NCI-H146 (cell line): ENCODE measurements around the gene RRAGA.
"Not testable (repeated sequence)": the region's sequence is repeated elsewhere in the genome, so short reads cannot be mapped to it uniquely, and the experiment has no call there.

Source experiments
- DNase-seq: peaks from one replicate; lab custom pipeline; 2025; lab: John Stamatoyannopoulos, UW

RRAGA gene, protein sequence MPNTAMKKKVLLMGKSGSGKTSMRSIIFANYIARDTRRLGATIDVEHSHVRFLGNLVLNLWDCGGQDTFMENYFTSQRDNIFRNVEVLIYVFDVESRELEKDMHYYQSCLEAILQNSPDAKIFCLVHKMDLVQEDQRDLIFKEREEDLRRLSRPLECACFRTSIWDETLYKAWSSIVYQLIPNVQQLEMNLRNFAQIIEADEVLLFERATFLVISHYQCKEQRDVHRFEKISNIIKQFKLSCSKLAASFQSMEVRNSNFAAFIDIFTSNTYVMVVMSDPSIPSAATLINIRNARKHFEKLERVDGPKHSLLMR

GRCh38 chr9:19048966-19049916 lies at the start of gene RRAGA:
Gene RRAGA, plus strand, starts transcription at chr9:19049427. Its CDS starts 233 bp downstream, at chr9:19049660.
- peak; percentile 96 for DNase-seq

DNA sequence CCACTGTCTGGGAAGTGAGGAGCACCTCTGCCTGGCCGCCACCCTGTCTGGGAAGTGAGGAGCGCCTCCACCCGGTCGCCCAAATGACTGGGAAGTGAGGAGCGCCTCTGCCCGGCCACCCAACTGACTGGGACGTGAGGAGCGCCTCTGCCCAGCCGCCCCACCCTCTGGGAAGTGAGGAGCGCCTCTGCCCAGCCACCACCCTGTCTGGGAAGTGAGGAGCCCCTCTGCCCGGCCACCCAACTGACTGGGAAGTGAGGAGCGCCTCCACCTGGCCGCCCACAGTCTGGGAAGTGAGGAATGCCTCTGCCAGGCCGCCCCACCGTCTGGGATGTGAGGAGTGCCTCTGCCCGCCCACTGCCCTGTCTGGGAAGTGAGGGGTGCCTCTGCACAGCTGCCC lies 49.1 kb upstream of the RRAGA start:
- DNase-seq: no peak

DNA sequence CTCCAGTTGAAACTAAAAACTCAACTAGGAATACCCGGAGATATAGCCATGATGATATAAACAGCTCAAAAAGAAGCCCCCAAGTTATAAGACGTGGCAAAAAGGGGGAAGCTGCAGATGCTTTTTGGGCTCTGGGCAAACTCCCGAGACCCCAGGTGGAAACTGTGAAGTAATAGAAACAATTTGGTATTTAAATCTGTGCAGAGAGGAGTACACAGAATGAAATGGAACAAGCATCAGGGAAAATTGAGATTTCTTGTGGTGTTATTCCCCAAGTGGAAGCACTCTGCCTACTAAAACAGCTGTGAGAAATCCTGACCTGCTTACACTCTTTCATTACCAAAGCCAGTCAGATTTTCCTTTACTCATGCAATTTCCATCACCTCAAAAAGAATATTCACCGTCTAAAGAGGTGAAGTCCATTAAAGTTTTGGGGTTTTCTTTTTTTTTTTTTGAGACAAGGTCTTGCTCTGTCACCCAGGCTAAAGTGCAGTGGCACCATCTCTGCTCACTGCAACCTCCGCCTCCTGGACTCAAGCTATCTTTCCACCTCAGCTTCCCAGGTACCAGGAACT lies 39.7 kb upstream of the RRAGA start:
- no peak for DNase-seq

- DNase-seq: no peak
These were observed 31.0 kb upstream of the RRAGA start for GRCh38 chr9:19018201-19018600.

DNA sequence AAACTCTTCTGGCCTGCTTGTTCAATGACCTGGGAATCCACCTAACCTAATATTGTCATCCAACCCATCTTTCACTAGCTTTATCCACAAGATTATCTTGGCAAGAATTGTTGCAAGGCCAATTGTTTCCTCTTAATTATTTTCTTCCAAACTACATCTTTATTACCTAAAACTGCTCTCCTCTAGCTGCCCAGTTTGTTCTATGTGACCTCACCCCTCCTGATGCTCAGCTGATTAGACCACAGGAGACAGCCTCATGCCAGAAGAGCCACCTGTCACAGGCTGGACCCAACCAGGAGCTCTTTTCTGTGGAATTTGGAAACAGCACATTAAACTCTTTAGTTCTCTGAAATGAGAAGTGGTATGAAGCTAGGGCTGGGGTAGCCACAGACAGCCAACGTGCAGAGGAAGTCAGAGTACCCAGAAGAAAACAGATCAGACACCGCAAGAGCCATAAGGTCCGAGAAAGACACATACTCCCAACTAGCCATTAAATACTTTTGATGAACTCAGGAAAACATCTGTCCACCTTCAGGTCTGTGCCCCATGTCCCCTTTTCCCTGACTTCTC lies 28.3 kb upstream of the RRAGA start:
- DNase-seq: no peak

- DNase-seq: not testable (repeated sequence)
These were observed 27.6 kb upstream of the RRAGA start for GRCh38 chr9:19021649-19022048.

GRCh38 chr9:19022206-19022605 lies 27.0 kb upstream of the RRAGA start:
- no peak for DNase-seq

GRCh38 chr9:19023078-19023477 lies 26.1 kb upstream of the RRAGA start:
- DNase-seq: no peak

DNA sequence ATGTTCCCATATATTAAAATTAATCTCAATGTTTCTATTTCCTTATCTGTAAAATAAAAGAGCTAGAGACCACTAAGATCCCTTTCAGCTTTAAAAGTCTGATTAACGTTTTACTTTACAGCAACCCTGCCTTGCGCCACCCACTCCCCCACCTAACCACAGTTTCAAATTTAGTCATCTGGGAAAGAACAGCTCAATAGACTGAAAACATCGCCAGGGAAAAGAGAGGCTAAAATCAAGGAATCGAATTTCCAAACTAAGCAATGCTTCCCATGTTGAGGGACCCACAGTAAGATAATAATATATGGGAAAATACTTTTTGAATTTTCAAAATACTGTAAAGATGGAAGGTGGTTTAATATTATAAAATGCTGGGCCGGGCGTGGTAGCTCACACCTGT lies 22.9 kb upstream of the RRAGA start:
- DNase-seq: no peak

DNA sequence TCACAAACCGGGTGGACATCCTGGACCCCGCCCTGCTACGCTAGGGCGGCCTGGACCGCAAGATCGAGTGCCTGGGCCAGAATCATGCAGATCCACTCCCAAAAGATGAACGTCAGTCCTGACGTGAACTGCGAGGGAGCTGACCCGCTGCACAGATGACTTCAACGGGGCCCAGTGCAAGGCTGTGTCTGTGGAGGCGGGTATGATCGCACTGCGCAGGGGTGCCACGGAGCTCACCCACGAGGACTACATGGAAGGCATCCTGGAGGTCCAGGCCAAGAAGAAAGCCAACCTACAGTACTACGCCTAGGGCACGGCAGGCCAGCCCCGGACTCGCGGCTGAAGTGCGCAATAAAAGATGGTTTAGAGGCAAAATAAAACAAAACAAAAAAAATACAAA lies 21.4 kb upstream of the RRAGA start:
- no peak for DNase-seq

DNA sequence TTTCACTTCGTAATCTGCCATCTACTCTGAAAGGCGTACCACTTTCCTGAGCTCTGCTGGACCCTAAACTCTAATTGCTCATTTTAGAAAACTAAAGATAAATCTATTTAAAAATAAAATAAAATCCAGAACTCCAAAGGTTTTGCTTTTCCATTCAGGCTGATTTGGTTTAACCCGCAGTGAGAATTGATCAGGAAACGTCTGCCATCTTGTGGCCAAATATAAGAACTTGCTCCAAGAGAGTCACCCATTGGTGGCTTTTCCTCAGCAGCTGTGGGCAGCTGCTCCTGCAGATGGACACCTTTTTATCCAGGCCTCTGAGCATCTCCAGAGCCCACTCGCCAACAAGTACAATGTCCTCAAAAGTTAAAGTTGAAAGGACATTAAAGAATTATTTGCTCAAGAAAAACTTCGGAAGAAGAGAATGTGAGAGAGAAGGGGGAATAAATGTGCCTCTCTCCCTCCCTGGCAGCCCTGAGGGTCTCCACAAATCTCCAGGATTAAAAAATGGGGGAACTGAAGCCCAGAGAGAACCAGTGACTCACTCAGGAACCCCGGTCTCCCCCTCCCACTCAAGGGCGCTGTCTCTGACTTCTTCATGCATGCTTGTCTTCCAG lies 20.3 kb upstream of the RRAGA start:
- peak; percentile 61 for DNase-seq

- DNase-seq: no peak
These were observed 18.3 kb upstream of the RRAGA start for GRCh38 chr9:19030899-19031298.

- DNase-seq: no peak
These were observed 16.8 kb upstream of the RRAGA start for GRCh38 chr9:19032406-19032805.

- DNase-seq: peak; percentile 74
These were observed 16.2 kb upstream of the RRAGA start, which contains the start of gene SAXO1 for GRCh38 chr9:19033015-19033414. Gene SAXO1, minus strand, starts transcription at chr9:19033209. Its CDS starts 301 bp downstream, at chr9:19032908.

DNA sequence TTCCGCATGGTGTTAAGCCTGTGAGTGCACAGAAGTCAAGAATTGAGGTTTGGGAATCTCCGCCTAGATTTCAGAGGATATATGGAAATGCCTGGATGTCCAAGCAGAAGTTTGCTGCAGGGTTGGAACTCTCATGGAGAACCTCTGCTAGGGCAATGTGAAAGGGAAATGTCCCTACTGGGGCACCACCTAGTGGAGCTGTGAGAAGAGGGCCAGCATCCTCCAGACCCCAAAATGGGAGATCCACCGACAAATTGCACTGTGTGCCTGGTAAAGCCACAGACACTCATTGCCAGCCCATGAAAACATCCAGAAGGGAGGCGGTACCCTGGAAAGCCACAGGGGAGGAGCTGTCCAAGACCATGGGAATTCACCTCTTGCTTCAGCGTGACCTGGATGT lies 12.6 kb upstream of the RRAGA start:
- no peak for DNase-seq

GRCh38 chr9:19049917-19050636 lies 850 bp downstream of the RRAGA start:
- peak; percentile 39 for DNase-seq

DNA sequence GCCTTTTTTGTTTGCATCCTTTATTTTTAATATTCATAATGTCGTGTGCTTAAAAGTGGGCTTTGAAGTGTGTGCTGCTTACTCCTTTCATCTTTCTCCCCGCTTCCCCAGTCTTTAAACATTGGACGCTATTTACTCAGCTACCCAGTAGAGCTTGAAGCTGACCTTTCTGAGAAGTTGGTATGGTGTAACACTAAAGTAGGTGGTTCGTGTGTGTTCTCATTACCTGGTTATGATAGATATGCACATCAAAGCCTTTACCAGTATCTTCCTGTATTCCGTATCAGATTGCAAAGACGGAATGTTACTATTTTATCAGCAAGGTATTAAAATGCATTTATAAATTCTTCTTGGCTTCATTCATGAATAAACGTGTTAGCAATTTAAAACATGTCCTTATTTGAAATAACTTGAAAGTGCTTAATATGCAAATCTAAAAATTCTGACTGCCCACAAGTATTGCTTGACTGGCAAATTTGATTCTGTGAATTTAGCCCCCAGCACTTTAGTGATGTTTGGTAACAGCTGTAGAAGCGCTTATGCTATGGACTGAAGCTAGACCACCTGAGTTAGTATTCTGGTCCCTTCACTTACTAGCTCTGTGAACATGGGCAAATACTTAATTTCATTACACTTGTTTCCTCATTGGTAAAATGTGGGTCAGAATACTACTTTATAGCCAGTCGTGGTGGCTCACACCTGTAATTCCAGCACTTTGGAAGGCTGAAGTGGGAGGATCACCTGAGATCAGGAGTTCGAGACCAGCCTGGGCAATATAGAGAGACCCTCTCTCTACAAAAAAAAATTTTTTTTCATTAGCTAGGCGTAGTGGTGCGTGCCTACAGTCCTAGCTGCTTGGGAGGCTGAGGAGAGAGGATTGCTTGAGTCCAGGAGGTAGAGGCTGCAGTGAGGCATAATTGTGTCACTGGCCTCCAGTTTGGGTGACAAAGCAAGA lies 1.7 kb downstream of the RRAGA start:
- no peak for DNase-seq

GRCh38 chr9:19057033-19057432 lies 7.8 kb downstream of the RRAGA start:
- DNase-seq: no peak

DNA sequence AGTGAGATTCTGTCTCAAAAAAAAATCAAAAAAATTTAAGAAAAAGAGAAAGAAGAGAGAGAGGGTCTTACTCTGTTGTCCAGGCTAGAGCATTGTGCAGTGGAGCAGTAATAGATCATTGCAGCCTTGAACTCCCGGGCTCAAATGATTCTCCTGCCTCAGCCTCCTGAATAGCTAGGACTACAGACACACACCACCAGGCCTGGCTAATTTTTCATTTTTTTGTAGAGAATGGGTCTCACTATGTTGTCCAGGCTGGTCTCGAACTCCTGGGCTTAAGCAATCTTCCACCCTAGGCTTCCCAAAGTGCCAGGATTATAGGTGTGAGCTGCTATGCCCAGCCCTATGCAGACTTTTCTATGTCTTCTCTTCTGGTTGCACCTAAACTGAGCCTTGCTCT lies 25.0 kb downstream of the RRAGA start:
- no peak for DNase-seq

DNA sequence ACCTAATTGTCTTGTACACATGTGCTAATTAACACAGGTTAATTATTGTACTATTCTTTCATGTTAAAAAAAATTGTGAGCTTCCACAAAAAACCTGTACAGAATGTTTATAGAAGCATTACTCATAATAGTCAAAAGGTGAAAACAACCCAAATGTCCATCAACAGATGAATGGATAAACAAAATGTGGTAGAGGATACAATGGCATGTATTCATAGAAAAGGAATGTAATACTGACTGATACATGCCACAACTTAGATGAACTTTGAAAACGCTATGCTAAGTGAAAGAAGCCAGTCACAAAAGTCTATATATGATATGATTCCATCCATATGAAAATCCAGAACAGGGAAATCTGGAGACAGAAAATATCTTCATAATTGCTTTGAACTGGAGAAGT lies 25.6 kb downstream of the RRAGA start:
- no peak for DNase-seq
